Raji (cell line): ENCODE measurements around the gene SHD.

Experiments
- POLR2A ChIP-seq: IDR thresholded peaks from 2 replicates; pipeline ENCODE4 v1.6.1; 2011; ENCODE audit warnings: low read depth, low read length, control low read depth; ENCODE audit not compliant: insufficient read depth

The SHD gene, protein sequence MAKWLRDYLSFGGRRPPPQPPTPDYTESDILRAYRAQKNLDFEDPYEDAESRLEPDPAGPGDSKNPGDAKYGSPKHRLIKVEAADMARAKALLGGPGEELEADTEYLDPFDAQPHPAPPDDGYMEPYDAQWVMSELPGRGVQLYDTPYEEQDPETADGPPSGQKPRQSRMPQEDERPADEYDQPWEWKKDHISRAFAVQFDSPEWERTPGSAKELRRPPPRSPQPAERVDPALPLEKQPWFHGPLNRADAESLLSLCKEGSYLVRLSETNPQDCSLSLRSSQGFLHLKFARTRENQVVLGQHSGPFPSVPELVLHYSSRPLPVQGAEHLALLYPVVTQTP

DNA sequence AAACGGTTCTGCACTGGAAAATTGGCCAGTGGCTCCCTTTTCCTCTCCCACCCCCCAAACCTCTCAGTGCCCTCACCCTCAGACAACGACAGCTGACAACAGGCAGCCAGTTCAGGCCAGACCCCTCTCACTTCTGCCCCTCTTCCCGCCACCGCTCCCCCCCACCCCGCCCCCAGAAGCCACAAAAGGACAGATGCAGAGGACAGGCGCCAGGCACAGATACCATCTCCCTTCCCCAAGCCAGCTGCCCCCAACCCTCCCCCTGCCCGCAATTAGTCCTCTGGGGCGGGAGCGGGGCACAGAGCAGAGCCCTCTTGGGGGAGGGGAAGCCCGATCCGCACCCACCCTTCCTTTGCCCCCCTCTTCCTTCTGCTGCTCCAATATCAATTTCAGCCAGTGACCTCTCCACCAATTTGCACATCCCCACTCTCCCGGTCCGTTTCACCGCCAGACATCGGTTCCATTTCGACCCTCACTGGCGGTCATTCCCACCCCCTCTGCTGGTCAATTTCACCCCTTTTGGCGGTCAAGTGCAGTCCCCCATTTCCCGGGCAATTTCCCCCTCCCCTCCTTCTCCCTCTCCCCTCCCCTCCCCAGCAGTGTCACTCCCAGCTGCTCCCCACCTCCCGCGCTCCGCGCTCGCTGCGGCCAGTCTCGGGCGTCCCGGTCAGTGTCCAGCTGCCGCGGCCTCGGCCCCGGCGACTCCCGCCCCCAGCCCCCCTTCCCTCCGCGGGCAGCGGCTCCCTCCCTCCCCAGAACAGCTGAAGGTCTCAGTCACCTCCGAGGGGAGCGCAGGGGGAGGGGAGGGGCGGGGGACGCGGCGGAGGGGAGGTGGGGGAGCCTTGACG, at the start of gene SHD:
Gene SHD (plus strand): TSS at position 848 of the 848 bp plus-strand sequence. CDS start 798 bp downstream, outside the sequence.
- TF ChIP-seq POLR2A, result no peak

DNA sequence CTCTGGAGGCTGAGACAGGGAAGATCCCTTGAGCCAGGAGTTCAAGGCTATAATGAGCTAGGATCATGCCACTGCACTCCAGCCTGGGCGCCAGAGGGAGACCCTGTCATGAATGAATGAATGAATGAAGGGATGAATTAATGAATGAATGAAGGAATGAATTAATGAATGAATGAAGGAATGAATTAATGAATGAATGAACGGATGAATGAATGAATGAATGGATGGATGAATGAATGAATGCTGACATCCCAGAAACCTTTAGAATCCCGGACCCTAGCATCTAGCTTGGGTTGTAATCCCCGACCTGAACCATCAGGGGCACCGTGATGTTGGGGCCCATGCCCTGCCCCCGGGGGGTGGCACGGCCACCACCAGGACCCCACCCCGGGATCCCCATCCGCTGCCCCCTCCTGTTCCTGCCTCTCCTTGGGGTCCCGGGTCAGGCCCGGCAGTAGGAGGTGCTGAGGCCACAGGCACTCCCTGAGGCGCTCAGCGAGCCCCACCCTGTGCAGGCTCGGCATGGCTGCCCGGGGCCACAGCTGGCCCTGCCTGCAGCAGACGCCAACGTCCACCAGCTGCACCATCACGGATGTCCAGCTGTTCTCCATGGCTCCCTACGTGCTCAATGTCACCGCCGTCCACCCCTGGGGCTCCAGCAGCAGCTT, 46.3 kb upstream of the SHD start:
- TF ChIP-seq POLR2A, result no peak

DNA sequence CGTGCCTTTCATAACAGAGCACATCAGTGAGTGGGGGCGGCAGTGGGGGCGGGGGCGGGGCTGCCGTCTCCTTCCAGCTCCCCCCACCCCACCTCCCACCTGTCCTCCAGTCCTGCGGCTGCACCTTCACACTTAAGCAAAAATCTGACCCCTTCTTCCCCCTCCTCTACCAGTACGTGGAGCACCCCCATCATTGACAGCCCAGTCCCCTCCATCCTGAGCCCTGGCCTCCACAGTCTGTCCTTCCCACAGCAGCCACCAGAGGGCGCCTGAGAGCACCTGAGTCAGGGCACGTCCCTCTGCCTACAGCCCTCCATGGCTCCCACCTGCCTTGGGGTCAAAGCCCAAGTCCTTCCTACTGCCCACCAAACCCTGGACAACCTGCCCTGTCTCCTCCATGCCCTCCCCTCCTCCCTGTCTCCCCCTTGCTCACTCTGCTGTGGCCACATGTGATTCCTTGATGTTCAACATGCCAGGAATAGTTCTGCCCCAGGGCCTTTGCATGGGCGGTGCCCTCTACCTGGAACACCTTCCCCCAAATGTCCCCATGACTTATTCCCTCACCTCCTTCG, 45.7 kb upstream of the SHD start:
- TF ChIP-seq POLR2A, result no peak

DNA sequence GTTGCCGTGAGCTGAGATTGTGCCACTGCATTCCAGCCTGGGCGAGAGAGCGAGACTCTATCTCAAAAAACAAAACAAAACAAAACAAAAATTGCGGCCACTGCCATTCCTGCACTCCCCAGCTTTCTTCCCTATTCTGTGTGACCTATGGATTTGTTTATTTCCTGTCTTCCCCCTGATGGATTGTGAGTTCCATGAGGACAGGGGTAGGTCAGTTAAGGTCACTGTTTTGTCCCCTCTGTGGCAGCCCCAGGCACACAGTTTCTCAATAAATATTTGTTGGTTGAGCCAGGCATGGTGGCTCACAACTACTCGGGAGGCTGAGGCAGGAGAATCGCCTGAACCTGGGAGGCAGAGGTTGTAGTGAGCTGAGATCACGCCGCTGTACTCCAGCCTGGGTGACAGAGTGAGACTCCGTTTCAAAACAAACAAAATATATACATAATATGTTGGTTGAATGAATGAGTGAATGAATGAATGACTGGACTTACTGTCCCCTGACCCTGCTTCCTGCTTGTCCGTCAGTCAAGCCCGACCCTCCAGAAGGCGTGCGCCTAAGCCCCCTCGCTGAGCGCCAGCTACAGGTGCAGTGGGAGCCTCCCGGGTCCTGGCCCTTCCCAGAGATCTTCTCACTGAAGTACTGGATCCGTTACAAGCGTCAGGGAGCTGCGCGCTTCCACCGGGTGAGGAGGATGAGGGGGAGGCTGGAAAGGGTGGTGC, 44.8 kb upstream of the SHD start:
- TF ChIP-seq POLR2A, result no peak

DNA sequence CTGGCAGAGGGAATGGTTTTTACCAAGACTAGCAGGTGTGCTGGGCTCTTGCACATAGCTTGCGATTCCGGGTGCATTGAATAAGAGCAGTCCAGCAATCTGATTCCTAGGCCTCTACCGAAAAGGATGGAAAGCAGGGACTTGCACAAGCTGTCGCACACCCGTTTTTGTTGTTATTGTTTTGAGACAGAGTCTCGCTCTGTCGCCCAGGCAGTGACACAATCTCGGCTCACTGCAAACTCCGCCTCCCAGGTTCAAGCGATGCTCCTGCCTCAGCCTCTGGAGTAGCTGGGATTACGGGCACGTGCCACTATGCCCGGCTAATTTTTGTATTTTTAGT, 44.2 kb upstream of the SHD start:
- no peak for TF ChIP-seq POLR2A

DNA sequence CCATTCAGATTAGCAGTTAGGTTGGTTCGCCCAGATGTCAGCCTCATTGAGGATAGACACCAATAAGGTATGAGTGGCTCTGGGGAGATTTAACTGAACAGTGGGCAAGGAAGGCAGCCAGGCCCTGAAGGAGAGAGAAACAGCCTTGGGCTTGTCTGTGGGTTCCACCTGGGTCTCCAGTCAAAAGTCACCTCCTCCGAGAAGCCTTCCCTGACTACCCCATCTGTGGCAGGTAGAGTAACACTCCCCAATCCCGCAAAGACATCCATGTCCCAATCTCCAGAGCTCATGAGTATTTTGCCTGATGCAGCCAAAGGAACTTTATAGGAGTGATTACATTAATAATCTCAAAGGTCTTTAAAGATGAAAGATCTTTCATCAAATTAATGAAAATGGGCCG, 40.2 kb upstream of the SHD start:
- TF ChIP-seq POLR2A, result no peak

DNA sequence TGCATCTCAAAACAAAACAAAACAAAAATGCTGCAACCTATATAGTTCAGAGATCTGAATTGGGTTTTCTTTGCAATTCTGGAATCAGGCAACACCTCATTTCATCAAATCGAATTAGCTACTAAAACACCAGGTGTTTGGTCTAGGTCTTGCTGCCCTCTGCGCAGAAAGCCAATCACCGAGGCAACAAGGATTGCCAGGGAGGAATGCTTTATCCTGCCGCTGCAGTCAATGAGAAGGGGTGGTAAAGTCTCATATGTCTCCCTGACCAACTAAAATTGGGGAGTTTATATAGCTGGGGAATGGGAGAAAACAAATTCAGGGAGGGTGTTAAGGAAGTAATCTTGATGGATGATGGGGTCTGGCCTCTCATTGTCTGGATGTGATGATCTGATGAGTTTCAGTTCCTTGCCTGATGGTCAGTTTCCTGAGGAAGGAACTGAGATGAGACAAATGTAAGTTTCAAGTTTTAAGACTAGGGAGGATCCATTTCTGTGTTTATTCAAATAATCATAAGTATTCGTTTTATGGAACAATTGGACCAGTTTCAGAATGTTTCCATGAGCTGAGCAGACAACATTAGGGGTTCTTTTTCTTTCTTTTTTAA, 37.1 kb upstream of the SHD start:
- TF ChIP-seq POLR2A, result no peak

DNA sequence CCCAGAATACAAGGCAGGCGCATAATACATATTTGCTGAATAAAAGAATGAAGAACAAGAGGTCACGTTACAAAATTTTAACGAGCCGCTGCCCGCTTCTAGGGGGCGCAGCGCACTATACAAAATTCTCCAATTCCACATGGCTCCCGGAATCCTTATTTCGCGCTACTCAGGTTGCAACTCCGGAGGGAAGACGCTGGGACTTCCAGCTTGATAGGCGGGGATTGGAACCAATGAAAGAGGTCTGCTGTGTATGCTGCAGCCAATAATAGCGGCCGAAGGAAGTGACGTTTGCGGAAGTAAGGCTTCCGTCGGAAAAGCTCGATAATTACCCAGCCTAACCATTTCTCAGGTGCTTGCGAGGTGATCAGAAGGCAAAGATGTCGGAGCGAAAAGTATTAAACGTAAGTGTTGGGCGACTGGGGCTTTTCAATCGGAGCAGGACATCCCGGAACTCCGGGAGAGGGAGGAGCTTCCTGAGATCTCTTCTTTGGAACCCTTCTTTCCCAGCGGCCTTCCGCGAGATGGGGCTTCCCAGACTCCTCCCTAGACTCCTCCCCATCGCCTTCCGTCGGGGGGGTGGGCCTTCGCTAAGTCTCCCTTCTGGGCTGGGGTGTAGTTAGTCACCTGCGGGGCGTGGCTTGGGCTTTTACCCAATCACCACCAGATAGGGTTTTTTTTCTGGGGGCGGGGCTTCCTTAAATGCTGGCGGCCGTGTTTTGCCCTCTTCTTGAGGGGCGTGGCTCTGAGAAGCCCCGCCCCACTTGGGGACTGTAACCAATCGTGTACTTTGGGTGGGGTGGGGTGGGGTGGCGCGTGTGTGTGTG, 32.1 kb upstream of the SHD start, which contains the start of gene YJU2:
Gene YJU2 (plus strand): TSS at position 314 of the 827 bp plus-strand sequence. CDS start 67 bp downstream, at position 381.
- peak; percentile 65 for TF ChIP-seq POLR2A

DNA sequence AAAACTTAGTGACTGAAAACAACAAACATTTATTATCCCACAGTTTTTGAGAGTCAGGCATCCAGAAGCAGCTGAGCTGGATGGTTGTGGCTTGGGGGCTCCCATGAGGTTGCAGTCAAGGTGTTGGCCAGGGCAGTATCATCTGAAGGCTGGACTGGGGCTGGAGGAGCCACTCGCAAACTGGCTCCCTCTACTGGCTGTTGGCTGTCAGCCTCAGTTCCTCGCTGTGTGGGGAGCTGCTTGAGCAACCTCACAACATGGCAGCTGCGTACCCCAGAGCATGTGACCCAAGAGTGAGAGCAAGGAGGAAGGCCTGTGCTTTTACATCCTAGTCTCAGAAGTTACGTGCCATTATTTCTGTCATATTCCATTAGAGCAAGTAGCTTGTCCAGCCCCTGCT, 22.5 kb upstream of the SHD start:
- no peak for TF ChIP-seq POLR2A

DNA sequence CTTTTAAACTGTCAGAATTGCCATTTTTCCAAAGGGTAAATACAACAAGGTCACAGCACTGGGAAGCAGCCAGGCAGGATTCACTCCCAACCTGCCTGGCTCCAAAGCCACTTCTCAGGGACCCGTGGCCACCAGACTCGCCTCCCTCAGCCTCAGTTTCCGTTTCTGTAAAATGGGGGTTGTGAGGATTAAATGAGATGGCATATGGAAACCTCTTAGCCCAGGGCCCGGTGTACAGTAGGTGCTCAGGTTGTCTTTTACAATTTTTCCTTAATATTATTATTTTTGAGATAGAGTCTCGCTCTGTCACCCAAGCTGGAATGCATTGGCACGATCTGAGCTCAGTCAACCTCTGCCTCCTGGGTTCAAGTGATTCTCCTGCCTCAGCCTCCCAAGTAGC, 22.0 kb upstream of the SHD start:
- no peak for TF ChIP-seq POLR2A

DNA sequence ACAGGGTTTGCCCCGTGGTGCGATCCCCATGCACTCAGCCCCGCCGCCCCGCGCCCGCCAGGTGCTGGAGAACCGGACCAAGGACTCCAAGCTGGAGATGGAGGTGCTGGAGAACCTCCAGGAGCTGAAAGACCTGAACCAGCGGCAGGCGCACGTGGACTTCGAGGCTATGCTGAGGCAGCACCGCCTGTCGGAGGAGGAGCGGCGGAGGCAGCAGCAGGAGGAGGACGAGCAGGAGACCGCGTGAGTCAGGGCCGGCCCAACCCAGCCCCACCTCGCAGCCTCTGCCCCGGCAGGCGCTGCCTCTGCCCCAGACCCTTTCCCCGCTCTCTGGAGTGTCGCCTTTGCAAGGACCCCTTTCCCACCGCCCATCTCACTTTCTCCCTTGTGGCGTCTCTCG, 20.9 kb upstream of the SHD start:
- TF ChIP-seq POLR2A, result no peak

DNA sequence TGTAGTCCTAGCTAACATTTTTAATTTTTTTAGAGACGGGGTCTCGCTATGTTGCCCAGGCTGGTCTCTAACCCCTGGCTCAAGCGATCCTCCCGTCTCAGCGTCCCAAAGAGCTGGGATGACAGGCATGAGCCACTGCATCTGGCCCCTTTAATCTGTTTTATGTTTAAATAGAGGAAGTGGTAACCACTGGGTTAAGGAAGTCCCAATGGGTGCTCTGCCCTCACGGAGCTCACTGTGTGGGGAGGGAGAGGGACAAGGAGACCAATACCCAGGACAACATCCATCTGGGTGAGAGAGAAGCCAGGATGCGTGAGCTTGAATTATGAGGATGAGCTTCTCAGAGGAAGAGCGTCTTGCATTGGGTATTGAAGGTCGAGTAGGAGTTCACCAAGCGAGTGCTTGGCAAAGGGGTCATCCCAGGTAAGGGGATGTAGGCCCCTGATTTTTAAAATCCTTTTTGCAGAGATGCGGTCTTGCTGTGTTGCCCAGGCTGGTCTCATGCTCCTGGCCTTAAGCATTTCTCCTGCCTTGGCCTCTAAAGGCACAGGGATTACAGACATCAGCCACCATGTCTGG, 18.4 kb upstream of the SHD start:
- TF ChIP-seq POLR2A, result no peak

DNA sequence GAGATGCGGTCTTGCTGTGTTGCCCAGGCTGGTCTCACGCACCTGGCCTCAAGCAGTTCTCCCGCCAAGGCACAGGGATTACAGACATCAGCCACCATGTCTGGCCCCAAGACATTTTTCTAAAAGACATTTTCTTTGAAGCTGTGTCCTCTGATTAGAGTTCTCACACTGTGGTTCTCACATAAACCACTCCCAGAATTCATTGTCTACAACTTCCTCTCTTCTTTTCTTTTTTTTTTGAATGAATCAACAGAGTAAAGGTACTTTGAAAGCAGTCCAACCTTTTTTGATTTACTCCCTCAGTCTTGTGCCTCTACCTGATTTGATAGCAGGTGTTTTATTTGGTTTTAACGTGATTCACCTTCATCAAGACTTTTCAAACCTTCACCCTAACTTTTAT, 14.3 kb upstream of the SHD start:
- no peak for TF ChIP-seq POLR2A
